Activated CD4-positive, alpha-beta memory T cell treated with anti-CD3 and anti-CD28 coated beads, Interleukin-2, amount 10 ng/mL, durations not matched to agents 7 days and 5 days (primary cell): Measurements from ENCODE around the gene ST14. TPM values are rescaled to one million over a fixed set of nuclear protein-coding genes. Genes with fewer than 3 reads are reported as not detected.

Source experiments
- CTCF ChIA-PET: fragments of 350-600 bp; sonication (Branson Sonifier 250); formaldehyde crosslinking; loops from one replicate; lab custom pipeline; 2021; ENCODE audit warnings: antibody characterized with exemption, inconsistent platforms; lab: Charles Lee
- POLR2A ChIA-PET: fragments of 350-600 bp; sonication (Branson Sonifier 250); formaldehyde crosslinking; loops from one replicate; lab custom pipeline; 2021; ENCODE audit warnings: antibody characterized with exemption; lab: Charles Lee
- DNase-seq: peaks from one replicate; pipeline ENCODE4 v3.0.0-alpha.2; 2020
- H3K27ac Mint-ChIP-seq: one replicate; pipeline ENCODE4 v1.8.0; 2021; ENCODE audit warnings: mild to moderate bottlenecking, mixed read lengths
- H3K27me3 Mint-ChIP-seq: one replicate; pipeline ENCODE4 v1.8.0; 2021; ENCODE audit warnings: mixed read lengths
- H3K36me3 Mint-ChIP-seq: one replicate; pipeline ENCODE4 v1.8.0; 2021; ENCODE audit warnings: low read depth, mixed read lengths
- H3K4me1 Mint-ChIP-seq: one replicate; pipeline ENCODE4 v1.8.0; 2021; ENCODE audit warnings: mixed read lengths
- H3K4me3 Mint-ChIP-seq: one replicate; pipeline ENCODE4 v1.8.0; 2021; ENCODE audit warnings: mild to moderate bottlenecking, mixed read lengths
- H3K9me3 Mint-ChIP-seq: one replicate; pipeline ENCODE4 v1.8.0; 2021; ENCODE audit warnings: mixed read lengths
- total RNA-seq, 2 experiments: library from RNA; stranded (reverse); gene quantifications; one replicate each; pipeline ENCODE4 v1.2.3, GENCODE V29; 2021

The ST14 gene
- total RNA-seq, 2 experiments from 2014 or later = not detected

GRCh38 chr11:130123414-130124040, 36.1 kb upstream of the ST14 start:
- no peak for DNase-seq
- POLR2A ChIA-PET = no interaction called here
- Mint-ChIP-seq H3K36me3 (peaks cover 19% of the 10 kb centered on the region), H3K9me3 (no peaks in the 10 kb centered on the region), H3K4me3 (no peak overlapping the region), H3K27me3 (peaks cover 22% of the 10 kb centered on the region), H3K27ac (no peak overlapping the region), H3K4me1 (peaks cover 29% of the 10 kb centered on the region)
- CTCF ChIA-PET = interaction anchor here (0.6 to 0.9 kb wide), 2 partner anchors 9 to 24 kb away, joined by 3 to 4 read pairs; no protein-coding TSS in a partner anchor

- Mint-ChIP-seq H3K27me3 (peaks cover 22% of the 10 kb centered on the region), H3K27ac (no peak overlapping the region), H3K4me3 (no peak overlapping the region), H3K36me3 (peaks cover 19% of the 10 kb centered on the region), H3K9me3 (no peaks in the 10 kb centered on the region), H3K4me1 (peaks cover 24% of the 10 kb centered on the region)
- no peak for DNase-seq
- CTCF ChIA-PET = interaction anchor here (0.9 kb wide), 1 partner anchor 8 kb away, joined by 4 read pairs; no protein-coding TSS in a partner anchor
- POLR2A ChIA-PET = no interaction called here
Observed at GRCh38 chr11:130124096-130124495, 35.5 kb upstream of the ST14 start.

GRCh38 chr11:130125638-130126037, 33.9 kb upstream of the ST14 start:
- CTCF ChIA-PET = no interaction called here
- peaks cover 18% of the 10 kb centered on the region for H3K4me1 Mint-ChIP-seq
- peaks cover 20% of the 10 kb centered on the region for H3K36me3 Mint-ChIP-seq
- H3K9me3 Mint-ChIP-seq = no peaks in the 10 kb centered on the region
- H3K27me3 Mint-ChIP-seq = peaks cover 11% of the 10 kb centered on the region
- DNase-seq = no peak
- H3K27ac Mint-ChIP-seq = no peak overlapping the region
- POLR2A ChIA-PET = no interaction called here
- no peak overlapping the region for H3K4me3 Mint-ChIP-seq

- Mint-ChIP-seq H3K4me1 (peaks cover 10% of the 10 kb centered on the region), H3K27me3 (peaks cover 4% of the 10 kb centered on the region), H3K4me3 (no peak overlapping the region), H3K27ac (no peak overlapping the region), H3K36me3 (peaks cover 22% of the 10 kb centered on the region), H3K9me3 (no peaks in the 10 kb centered on the region)
- DNase-seq = no peak
- CTCF ChIA-PET = interaction anchor here (1.4 to 1.5 kb wide), 2 partner anchors 203 to 205 kb away, joined by 5 to 6 read pairs; no protein-coding TSS in a partner anchor
- POLR2A ChIA-PET = interaction anchor here (2.1 kb wide), 1 partner anchor 124 kb away, joined by 8 read pairs; the partner anchor contains the start of gene PRDM10
Observed at GRCh38 chr11:130126516-130126915, 33.1 kb upstream of the ST14 start.

- peaks cover under 1% of the 10 kb centered on the region for H3K4me1 Mint-ChIP-seq
- H3K36me3 Mint-ChIP-seq = peaks cover 19% of the 10 kb centered on the region
- POLR2A ChIA-PET = interaction anchor here (0.8 to 2.1 kb wide), 3 partner anchors 58 to 201 kb away, joined by 3 to 8 read pairs (median 3); partner anchors contain the start of genes APLP2 and PRDM10
- no peaks in the 10 kb centered on the region for H3K9me3 Mint-ChIP-seq
- H3K27me3 Mint-ChIP-seq = peaks cover 3% of the 10 kb centered on the region
- DNase-seq = no peak
- CTCF ChIA-PET = interaction anchor here (0.7 to 1.5 kb wide), 3 partner anchors 204 to 518 kb away, joined by 4 to 6 read pairs (median 5); no protein-coding TSS in a partner anchor
- no peak overlapping the region for H3K4me3 Mint-ChIP-seq
- H3K27ac Mint-ChIP-seq = no peak overlapping the region
Observed at GRCh38 chr11:130127509-130127908, 32.1 kb upstream of the ST14 start.

GRCh38 chr11:130128626-130129025, 31.0 kb upstream of the ST14 start:
- CTCF ChIA-PET = interaction anchor here (9.1 kb wide), 1 partner anchor 204 kb away, joined by 162 read pairs; no protein-coding TSS in a partner anchor
- peaks cover 12% of the 10 kb centered on the region for H3K36me3 Mint-ChIP-seq

GRCh38 chr11:130129922-130130321, 29.7 kb upstream of the ST14 start:
- Mint-ChIP-seq H3K9me3 (no peaks in the 10 kb centered on the region), H3K4me3 (no peak overlapping the region), H3K27ac (no peak overlapping the region), H3K27me3 (no peaks in the 10 kb centered on the region), H3K36me3 (peaks cover 8% of the 10 kb centered on the region), H3K4me1 (no peaks in the 10 kb centered on the region)
- ChIA-PET POLR2A (no interaction called here), CTCF (interaction anchor here (1.0 to 9.1 kb wide), 6 partner anchors 9 to 364 kb away, joined by 3 to 162 read pairs (median 18); partner anchors contain the start of gene PRDM10)
- no peak for DNase-seq

More at GRCh38 chr11:130128626-130129025, 31.0 kb upstream of the ST14 start:
- peaks cover 3% of the 10 kb centered on the region for H3K27me3 Mint-ChIP-seq
- H3K9me3 Mint-ChIP-seq = no peaks in the 10 kb centered on the region
- POLR2A ChIA-PET = interaction anchor here (0.6 kb wide), 1 partner anchor 192 kb away, joined by 3 read pairs; no protein-coding TSS in a partner anchor
- DNase-seq = no peak
- no peak overlapping the region for H3K27ac Mint-ChIP-seq
- H3K4me3 Mint-ChIP-seq = no peak overlapping the region
- no peaks in the 10 kb centered on the region for H3K4me1 Mint-ChIP-seq

- H3K27ac Mint-ChIP-seq = no peak overlapping the region
- H3K4me3 Mint-ChIP-seq = no peak overlapping the region
- no peaks in the 10 kb centered on the region for H3K4me1 Mint-ChIP-seq
- ChIA-PET POLR2A (interaction anchor here (0.7 to 1.0 kb wide), 4 partner anchors 128 to 216 kb away, joined by 3 to 7 read pairs (median 4); no protein-coding TSS in a partner anchor), CTCF (interaction anchor here (0.7 to 9.1 kb wide), 43 partner anchors 8 to 1155 kb away, joined by 3 to 162 read pairs (median 5); partner anchors contain the start of gene PRDM10)
- H3K9me3 Mint-ChIP-seq = no peaks in the 10 kb centered on the region
- H3K27me3 Mint-ChIP-seq = no peaks in the 10 kb centered on the region
- DNase-seq = peak; percentile 49
- peaks cover 8% of the 10 kb centered on the region for H3K36me3 Mint-ChIP-seq
Observed at GRCh38 chr11:130131961-130132850, 27.4 kb upstream of the ST14 start.

GRCh38 chr11:130133716-130134115, 25.9 kb upstream of the ST14 start:
- Mint-ChIP-seq H3K27ac (no peak overlapping the region), H3K27me3 (no peaks in the 10 kb centered on the region), H3K4me1 (no peaks in the 10 kb centered on the region), H3K9me3 (no peaks in the 10 kb centered on the region), H3K36me3 (peaks cover 8% of the 10 kb centered on the region), H3K4me3 (no peak overlapping the region)
- ChIA-PET CTCF (interaction anchor here (1.1 to 9.1 kb wide), 6 partner anchors 9 to 252 kb away, joined by 3 to 162 read pairs (median 33); partner anchors contain the start of gene PRDM10), POLR2A (no interaction called here)
- DNase-seq = no peak

- Mint-ChIP-seq H3K4me1 (no peaks in the 10 kb centered on the region), H3K27ac (no peak overlapping the region), H3K27me3 (no peaks in the 10 kb centered on the region), H3K36me3 (peaks cover 4% of the 10 kb centered on the region), H3K9me3 (no peaks in the 10 kb centered on the region), H3K4me3 (no peak overlapping the region)
- ChIA-PET CTCF (interaction anchor here (9.1 kb wide), 1 partner anchor 211 kb away, joined by 162 read pairs; no protein-coding TSS in a partner anchor), POLR2A (no interaction called here)
- DNase-seq = no peak
Observed at GRCh38 chr11:130136107-130136506, 23.5 kb upstream of the ST14 start.

- H3K4me3 Mint-ChIP-seq = no peak overlapping the region
- H3K9me3 Mint-ChIP-seq = no peaks in the 10 kb centered on the region
- DNase-seq = peak; percentile 2
- H3K27ac Mint-ChIP-seq = no peak overlapping the region
- CTCF ChIA-PET = no interaction called here
- H3K36me3 Mint-ChIP-seq = no peaks in the 10 kb centered on the region
- H3K4me1 Mint-ChIP-seq = no peaks in the 10 kb centered on the region
- H3K27me3 Mint-ChIP-seq = no peaks in the 10 kb centered on the region
- POLR2A ChIA-PET = no interaction called here
Observed at GRCh38 chr11:130137999-130138398, 21.6 kb upstream of the ST14 start.

- Mint-ChIP-seq H3K27ac (no peak overlapping the region), H3K36me3 (no peaks in the 10 kb centered on the region), H3K4me3 (no peak overlapping the region), H3K9me3 (no peaks in the 10 kb centered on the region), H3K27me3 (no peaks in the 10 kb centered on the region), H3K4me1 (no peaks in the 10 kb centered on the region)
- ChIA-PET POLR2A (no interaction called here), CTCF (no interaction called here)
- no peak for DNase-seq
Observed at GRCh38 chr11:130139401-130139800, 20.2 kb upstream of the ST14 start.
